SK-N-SH treated with all-trans-retinoic acid at 6 μM for 48 hours (cell line): ENCODE data around the gene NOXO1.

ENCODE experiments used
- ATAC-seq: fragments of 200-7000 bp; cut with Tn5 transposase; 3 replicates; pipeline ENCODE4 v1.9.1; 2020; ENCODE audit warnings: mild to moderate bottlenecking, moderate library complexity
- ARNTL ChIP-seq: fragments of 450-650 bp; formaldehyde crosslinking; IDR thresholded peaks from 2 replicates; pipeline ENCODE4 v1.5.0; 2020; ENCODE audit warnings: low read depth, mild to moderate bottlenecking, moderate library complexity, borderline replicate concordance
- BACH2 ChIP-seq: fragments of 250-450 bp; sonication (Bioruptor Pico); IDR thresholded peaks from 2 replicates; pipeline ENCODE4 v1.9.0; 2021; ENCODE audit warnings: mild to moderate bottlenecking, borderline replicate concordance
- GLIS3 ChIP-seq: fragments of 250-450 bp; sonication (Bioruptor Pico); IDR thresholded peaks from 2 replicates; pipeline ENCODE4 v1.5.0; 2020; ENCODE audit warnings: mild to moderate bottlenecking, moderate library complexity
- ISL1 ChIP-seq: fragments of 250-450 bp; sonication (Bioruptor Pico); IDR thresholded peaks from 2 replicates; pipeline ENCODE4 v2.1.2; 2022; ENCODE audit warnings: mild to moderate bottlenecking, moderate library complexity
- OSR1 ChIP-seq: fragments of 250-450 bp; sonication (Bioruptor Pico); IDR thresholded peaks from 2 replicates; pipeline ENCODE4 v1.8.0; 2022; ENCODE audit warnings: moderate library complexity, mild to moderate bottlenecking, inconsistent platforms
- PPARA ChIP-seq: fragments of 250-450 bp; sonication (Bioruptor Pico); IDR thresholded peaks from 2 replicates; pipeline ENCODE4 v1.5.0; 2020; ENCODE audit warnings: mild to moderate bottlenecking, borderline replicate concordance
- RARB ChIP-seq: fragments of 250-450 bp; sonication (Bioruptor Pico); IDR thresholded peaks from 2 replicates; pipeline ENCODE4 v1.8.0; 2021; ENCODE audit warnings: mild to moderate bottlenecking, moderate library complexity
- SNAI2 ChIP-seq: fragments of 250-450 bp; sonication (Bioruptor Pico); IDR thresholded peaks from 2 replicates; pipeline ENCODE4 v1.5.0; 2020; ENCODE audit warnings: mild to moderate bottlenecking, moderate library complexity
- TCF4 ChIP-seq: fragments of 250-450 bp; sonication (Bioruptor Pico); IDR thresholded peaks from 2 replicates; pipeline ENCODE4 v1.8.0; 2021; ENCODE audit warnings: mild to moderate bottlenecking, moderate library complexity, borderline replicate concordance
- TOX ChIP-seq: fragments of 250-450 bp; sonication (Bioruptor Pico); IDR thresholded peaks from 2 replicates; pipeline ENCODE4 v1.8.0; 2021; ENCODE audit warnings: mild to moderate bottlenecking, moderate library complexity, borderline replicate concordance
- ZFP3 ChIP-seq: fragments of 250-450 bp; sonication (Bioruptor Pico); IDR thresholded peaks from 2 replicates; pipeline ENCODE4 v1.5.0; 2020; ENCODE audit warnings: mild to moderate bottlenecking, moderate library complexity
- ZFP30 ChIP-seq: fragments of 450-650 bp; formaldehyde crosslinking; IDR thresholded peaks from 2 replicates; pipeline ENCODE4 v1.5.0; 2022; ENCODE audit warnings: mild to moderate bottlenecking, moderate library complexity
- ZNF70 ChIP-seq: fragments of 450-650 bp; formaldehyde crosslinking; IDR thresholded peaks from 2 replicates; pipeline ENCODE4 v1.5.0; 2020; ENCODE audit warnings: mild to moderate bottlenecking, moderate library complexity
- ZNF8 ChIP-seq: fragments of 450-650 bp; formaldehyde crosslinking; IDR thresholded peaks from 2 replicates; pipeline ENCODE4 v1.5.0; 2020; ENCODE audit warnings: mild to moderate bottlenecking, moderate library complexity
- TF ChIP-seq, protein P1 (sequence below): fragments of 250-450 bp; sonication (Bioruptor Pico); IDR thresholded peaks from 2 replicates; pipeline ENCODE4 v1.5.0; 2020; ENCODE audit warnings: mild to moderate bottlenecking, moderate library complexity
- TF ChIP-seq, protein P2 (sequence below): fragments of 250-450 bp; sonication (Bioruptor Pico); IDR thresholded peaks from 2 replicates; pipeline ENCODE4 v1.5.1; 2021; ENCODE audit warnings: mild to moderate bottlenecking, moderate library complexity
- TF ChIP-seq, protein P3 (sequence below): fragments of 250-450 bp; sonication (Bioruptor Pico); IDR thresholded peaks from 2 replicates; pipeline ENCODE4 v1.8.0; 2020; ENCODE audit warnings: mild to moderate bottlenecking, moderate library complexity, borderline replicate concordance
- TF ChIP-seq, protein P4 (sequence below): fragments of 250-450 bp; sonication (Bioruptor Pico); IDR thresholded peaks from 2 replicates; pipeline ENCODE4 v1.8.0; 2021; ENCODE audit warnings: low read depth, mild to moderate bottlenecking, moderate library complexity, borderline replicate concordance
- TF ChIP-seq, protein P5 (sequence below): fragments of 250-450 bp; sonication (Bioruptor Pico); IDR thresholded peaks from 2 replicates; pipeline ENCODE4 v1.5.1; 2020; ENCODE audit warnings: low read depth, mild to moderate bottlenecking, moderate library complexity

The NOXO1 gene

DNA sequence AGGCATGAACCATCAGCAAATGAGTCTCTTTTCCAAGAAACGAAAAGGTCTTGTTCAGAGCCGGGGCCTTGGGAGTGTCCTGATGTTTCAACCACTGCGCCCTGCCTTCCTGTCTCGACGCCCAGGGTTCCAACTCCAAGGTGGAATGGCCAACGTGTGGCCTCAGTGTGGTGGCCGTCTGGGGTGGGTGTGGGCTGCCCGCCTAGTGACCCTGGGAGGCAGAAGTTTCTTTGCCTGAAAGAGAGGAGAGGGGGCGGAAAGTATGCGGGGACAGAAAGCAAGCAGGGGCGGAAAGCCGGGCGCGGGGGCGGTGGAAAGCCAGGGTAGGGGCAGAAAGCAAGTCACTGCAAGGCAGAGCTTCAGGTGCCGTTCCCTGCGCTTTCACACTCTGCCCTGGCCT lies 42.4 kb downstream of the NOXO1 start:
- ATAC-seq = no peak

DNA sequence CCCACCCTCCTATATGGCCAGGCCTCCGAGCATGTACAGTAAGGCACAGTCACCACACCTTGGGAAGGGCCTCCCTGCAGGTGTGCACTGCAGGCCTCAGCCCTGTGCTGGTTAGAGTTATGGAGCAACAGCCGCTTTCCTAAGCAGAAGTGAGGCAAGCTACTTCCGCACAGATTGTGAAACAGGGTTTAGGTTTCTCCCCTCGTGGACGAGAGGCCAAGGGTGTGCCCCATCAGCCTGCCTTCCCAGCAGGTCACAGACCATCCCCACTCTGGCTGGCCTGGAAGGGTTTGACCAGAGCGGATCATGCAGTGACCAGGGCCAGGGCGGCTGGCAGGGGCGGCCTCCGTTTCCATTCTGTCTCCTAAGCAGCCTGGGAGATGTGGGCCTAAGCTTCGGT lies 43.0 kb downstream of the NOXO1 start:
- TF ChIP-seq RARB = no peak
- TF ChIP-seq ZNF70 = no peak
- no peak for TF ChIP-seq ZFP30 (CRISPR knock-in tag)
- no peak for TF ChIP-seq OSR1 (CRISPR knock-in tag)
- no peak for TF ChIP-seq BACH2
- no peak for TF ChIP-seq ZNF8 (CRISPR knock-in tag)
- TF ChIP-seq, protein P1, sequence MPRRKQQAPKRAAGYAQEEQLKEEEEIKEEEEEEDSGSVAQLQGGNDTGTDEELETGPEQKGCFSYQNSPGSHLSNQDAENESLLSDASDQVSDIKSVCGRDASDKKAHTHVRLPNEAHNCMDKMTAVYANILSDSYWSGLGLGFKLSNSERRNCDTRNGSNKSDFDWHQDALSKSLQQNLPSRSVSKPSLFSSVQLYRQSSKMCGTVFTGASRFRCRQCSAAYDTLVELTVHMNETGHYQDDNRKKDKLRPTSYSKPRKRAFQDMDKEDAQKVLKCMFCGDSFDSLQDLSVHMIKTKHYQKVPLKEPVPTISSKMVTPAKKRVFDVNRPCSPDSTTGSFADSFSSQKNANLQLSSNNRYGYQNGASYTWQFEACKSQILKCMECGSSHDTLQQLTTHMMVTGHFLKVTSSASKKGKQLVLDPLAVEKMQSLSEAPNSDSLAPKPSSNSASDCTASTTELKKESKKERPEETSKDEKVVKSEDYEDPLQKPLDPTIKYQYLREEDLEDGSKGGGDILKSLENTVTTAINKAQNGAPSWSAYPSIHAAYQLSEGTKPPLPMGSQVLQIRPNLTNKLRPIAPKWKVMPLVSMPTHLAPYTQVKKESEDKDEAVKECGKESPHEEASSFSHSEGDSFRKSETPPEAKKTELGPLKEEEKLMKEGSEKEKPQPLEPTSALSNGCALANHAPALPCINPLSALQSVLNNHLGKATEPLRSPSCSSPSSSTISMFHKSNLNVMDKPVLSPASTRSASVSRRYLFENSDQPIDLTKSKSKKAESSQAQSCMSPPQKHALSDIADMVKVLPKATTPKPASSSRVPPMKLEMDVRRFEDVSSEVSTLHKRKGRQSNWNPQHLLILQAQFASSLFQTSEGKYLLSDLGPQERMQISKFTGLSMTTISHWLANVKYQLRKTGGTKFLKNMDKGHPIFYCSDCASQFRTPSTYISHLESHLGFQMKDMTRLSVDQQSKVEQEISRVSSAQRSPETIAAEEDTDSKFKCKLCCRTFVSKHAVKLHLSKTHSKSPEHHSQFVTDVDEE (CRISPR knock-in tag) = no peak
- TF ChIP-seq GLIS3 = no peak
- TF ChIP-seq, protein P2, sequence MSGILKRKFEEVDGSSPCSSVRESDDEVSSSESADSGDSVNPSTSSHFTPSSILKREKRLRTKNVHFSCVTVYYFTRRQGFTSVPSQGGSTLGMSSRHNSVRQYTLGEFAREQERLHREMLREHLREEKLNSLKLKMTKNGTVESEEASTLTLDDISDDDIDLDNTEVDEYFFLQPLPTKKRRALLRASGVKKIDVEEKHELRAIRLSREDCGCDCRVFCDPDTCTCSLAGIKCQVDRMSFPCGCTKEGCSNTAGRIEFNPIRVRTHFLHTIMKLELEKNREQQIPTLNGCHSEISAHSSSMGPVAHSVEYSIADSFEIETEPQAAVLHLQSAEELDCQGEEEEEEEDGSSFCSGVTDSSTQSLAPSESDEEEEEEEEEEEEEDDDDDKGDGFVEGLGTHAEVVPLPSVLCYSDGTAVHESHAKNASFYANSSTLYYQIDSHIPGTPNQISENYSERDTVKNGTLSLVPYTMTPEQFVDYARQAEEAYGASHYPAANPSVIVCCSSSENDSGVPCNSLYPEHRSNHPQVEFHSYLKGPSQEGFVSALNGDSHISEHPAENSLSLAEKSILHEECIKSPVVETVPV (CRISPR knock-in tag) = no peak
- TF ChIP-seq TCF4 = no peak
- no peak for TF ChIP-seq TOX (CRISPR knock-in tag)
- TF ChIP-seq, protein P3, sequence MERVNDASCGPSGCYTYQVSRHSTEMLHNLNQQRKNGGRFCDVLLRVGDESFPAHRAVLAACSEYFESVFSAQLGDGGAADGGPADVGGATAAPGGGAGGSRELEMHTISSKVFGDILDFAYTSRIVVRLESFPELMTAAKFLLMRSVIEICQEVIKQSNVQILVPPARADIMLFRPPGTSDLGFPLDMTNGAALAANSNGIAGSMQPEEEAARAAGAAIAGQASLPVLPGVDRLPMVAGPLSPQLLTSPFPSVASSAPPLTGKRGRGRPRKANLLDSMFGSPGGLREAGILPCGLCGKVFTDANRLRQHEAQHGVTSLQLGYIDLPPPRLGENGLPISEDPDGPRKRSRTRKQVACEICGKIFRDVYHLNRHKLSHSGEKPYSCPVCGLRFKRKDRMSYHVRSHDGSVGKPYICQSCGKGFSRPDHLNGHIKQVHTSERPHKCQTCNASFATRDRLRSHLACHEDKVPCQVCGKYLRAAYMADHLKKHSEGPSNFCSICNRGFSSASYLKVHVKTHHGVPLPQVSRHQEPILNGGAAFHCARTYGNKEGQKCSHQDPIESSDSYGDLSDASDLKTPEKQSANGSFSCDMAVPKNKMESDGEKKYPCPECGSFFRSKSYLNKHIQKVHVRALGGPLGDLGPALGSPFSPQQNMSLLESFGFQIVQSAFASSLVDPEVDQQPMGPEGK = no peak
- TF ChIP-seq, protein P4, sequence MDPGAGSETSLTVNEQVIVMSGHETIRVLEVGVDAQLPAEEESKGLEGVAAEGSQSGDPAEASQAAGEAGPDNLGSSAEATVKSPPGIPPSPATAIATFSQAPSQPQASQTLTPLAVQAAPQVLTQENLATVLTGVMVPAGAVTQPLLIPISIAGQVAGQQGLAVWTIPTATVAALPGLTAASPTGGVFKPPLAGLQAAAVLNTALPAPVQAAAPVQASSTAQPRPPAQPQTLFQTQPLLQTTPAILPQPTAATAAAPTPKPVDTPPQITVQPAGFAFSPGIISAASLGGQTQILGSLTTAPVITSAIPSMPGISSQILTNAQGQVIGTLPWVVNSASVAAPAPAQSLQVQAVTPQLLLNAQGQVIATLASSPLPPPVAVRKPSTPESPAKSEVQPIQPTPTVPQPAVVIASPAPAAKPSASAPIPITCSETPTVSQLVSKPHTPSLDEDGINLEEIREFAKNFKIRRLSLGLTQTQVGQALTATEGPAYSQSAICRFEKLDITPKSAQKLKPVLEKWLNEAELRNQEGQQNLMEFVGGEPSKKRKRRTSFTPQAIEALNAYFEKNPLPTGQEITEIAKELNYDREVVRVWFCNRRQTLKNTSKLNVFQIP (CRISPR knock-in tag) = no peak
- no peak for TF ChIP-seq ISL1
- no peak for TF ChIP-seq ARNTL (CRISPR knock-in tag)
- no peak for TF ChIP-seq PPARA
- TF ChIP-seq, protein P5, sequence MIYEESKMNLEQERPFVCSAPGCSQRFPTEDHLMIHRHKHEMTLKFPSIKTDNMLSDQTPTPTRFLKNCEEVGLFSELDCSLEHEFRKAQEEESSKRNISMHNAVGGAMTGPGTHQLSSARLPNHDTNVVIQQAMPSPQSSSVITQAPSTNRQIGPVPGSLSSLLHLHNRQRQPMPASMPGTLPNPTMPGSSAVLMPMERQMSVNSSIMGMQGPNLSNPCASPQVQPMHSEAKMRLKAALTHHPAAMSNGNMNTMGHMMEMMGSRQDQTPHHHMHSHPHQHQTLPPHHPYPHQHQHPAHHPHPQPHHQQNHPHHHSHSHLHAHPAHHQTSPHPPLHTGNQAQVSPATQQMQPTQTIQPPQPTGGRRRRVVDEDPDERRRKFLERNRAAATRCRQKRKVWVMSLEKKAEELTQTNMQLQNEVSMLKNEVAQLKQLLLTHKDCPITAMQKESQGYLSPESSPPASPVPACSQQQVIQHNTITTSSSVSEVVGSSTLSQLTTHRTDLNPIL = no peak
- no peak for TF ChIP-seq ZFP3 (CRISPR knock-in tag)

More for the DNA sequence above, 42.4 kb downstream of the NOXO1 start:
- TF ChIP-seq RARB (no peak), ZNF8 (CRISPR knock-in tag) (no peak), ZFP30 (CRISPR knock-in tag) (no peak)
- TF ChIP-seq, protein P2 (CRISPR knock-in tag) = no peak

DNA sequence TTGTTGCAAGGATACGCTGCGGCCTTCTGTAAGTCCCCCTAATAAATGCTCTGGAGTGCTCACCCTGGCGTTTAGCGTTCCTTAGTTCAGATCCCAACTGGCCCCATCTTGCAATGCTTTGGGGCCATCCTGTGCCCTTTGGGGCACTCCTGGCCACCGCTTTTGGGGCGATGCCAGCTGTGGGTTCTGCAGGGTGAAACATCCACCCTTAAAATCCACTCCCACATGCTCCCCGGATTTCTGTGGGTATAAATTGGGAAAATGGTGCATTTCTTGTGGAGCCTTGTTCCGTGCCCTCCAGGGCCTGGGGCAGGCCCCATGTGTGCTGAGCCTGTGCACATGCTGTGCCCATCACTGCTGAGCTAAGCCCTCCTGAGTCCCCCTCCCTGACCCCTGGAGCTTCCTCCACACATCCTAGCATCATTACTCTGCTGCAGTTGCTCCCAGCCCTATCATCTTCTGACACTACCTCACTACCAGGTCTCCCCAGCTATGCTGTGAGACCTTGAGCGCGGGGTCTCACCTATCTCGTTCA lies 44.3 kb downstream of the NOXO1 start:
- ATAC-seq = no peak
- no peak for TF ChIP-seq SNAI2 (CRISPR knock-in tag)
- TF ChIP-seq, protein P3 = no peak

More for the DNA sequence above, 43.0 kb downstream of the NOXO1 start:
- ATAC-seq = no peak
